Fibroblast of peridontal ligament (primary cell): ENCODE data around the gene LRRC42.

Source experiments
- DNase-seq: peaks from one replicate; pipeline ENCODE4 v3.0.0-alpha.2; 2010; ENCODE audit errors: extremely low read depth

LRRC42 gene

GRCh38 chr1:54004481-54005049, 58.4 kb downstream of the LRRC42 start:
- no peak for DNase-seq

- DNase-seq = no peak
These were observed 60.4 kb downstream of the LRRC42 start for GRCh38 chr1:54006508-54006907.

GRCh38 chr1:54007613-54008012, 61.5 kb downstream of the LRRC42 start:
- no peak for DNase-seq

GRCh38 chr1:54008876-54009275, 62.7 kb downstream of the LRRC42 start:
- DNase-seq = no peak

GRCh38 chr1:54009406-54009805, 63.3 kb downstream of the LRRC42 start:
- DNase-seq = no peak

DNA sequence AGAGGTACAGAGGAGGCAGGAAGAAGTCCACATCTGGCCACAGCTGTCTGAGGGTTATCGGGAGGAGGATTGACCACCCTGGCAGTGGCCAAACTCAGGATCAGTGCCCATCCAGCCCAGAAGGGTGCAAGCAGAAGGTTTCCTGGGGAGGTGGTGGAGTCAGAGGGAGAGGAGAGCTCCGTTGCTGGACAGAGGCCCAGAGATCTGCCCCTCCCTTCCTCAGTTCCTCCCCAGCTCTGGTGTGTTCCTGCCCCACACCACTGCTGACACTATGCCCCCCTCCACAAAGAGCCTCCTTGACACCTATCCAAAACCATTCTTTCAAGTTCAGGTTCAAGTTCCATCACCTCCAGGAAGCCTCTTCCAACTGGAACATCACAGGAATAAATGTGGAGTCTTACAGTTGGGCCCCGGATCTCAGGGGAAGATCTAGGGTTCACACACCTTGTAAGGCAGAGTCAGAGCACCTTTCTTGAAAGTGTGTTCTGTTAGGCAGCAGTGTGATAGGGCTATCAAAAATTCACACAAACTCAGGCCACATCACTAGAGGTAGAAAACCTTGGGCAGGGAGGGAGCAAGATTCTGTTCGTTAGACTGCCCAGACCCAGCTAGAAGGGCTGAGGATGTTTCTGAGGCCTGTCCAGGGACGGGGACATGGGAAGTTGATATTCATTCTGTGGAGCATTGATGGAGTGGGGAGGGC, 64.4 kb downstream of the LRRC42 start:
- no peak for DNase-seq

DNA sequence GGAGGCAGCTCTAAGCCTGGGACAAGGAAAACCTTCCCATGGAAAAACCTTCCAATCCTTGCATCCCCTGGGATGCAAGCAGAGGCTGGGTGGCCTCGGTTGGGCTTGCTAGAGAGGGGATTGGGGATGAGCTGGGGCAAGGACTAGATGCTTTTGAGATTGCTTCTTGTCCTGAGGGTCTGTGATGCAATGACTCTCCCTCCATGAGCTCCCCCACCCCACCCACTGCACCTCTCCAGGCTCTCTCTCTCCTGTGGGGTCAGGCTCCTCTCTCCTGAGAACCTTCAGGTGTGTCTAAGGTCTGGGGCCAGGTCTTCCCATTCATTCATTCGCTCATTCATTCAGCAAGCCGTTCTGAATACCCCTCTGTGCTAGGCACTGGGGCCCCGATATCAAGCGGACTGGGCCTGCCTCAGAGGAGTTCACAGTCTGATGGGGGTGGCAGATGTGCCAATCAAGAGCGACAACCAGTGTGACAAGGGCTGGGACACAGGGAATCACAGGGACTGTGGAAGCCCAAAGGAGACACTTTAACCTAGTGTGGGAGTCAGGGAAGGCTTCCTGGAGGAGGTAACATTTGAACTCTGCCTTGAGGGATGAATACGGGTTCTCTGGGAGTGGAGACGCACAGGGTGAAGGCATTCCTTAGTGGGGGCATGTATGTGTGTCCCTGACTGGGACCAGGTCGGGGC, 65.3 kb downstream of the LRRC42 start:
- no peak for DNase-seq

DNA sequence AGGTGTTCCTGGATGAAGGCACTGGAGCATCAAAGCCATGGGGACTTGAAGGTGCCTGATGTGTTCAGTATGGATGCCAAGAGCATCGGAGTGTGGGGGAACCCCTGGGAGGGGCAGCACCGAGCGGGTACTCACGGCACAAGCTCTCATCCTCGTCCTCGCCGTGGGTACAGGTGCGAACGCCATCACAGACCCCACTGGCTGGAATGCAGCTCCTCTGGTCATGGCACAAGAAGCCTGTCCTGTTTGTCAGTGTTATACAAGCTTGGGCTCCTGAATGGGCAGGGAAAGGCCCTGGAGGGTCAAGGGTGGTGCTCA, 65.8 kb downstream of the LRRC42 start:
- DNase-seq = no peak

DNA sequence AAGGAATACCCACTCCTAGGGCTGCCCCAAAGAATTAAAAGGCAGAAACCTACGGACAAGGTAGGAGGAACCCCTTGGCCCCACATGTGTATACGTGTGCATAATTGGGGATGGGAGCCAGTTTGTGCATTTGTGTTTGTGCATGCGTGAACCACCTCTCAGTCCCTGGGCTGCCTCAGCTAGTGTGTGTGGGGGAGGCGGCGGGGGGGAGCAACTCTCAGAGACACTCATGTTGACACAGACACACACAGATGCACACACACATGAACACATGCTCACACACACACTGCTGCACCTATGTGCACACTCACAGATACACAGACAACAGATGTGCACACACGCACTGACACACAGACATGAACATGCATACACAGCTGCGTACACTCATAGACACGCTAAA, 66.7 kb downstream of the LRRC42 start:
- no peak for DNase-seq

GRCh38 chr1:54013393-54014008, 67.4 kb downstream of the LRRC42 start:
- no peak for DNase-seq

- no peak for DNase-seq
These were observed 68.0 kb downstream of the LRRC42 start for GRCh38 chr1:54014009-54014629.

DNA sequence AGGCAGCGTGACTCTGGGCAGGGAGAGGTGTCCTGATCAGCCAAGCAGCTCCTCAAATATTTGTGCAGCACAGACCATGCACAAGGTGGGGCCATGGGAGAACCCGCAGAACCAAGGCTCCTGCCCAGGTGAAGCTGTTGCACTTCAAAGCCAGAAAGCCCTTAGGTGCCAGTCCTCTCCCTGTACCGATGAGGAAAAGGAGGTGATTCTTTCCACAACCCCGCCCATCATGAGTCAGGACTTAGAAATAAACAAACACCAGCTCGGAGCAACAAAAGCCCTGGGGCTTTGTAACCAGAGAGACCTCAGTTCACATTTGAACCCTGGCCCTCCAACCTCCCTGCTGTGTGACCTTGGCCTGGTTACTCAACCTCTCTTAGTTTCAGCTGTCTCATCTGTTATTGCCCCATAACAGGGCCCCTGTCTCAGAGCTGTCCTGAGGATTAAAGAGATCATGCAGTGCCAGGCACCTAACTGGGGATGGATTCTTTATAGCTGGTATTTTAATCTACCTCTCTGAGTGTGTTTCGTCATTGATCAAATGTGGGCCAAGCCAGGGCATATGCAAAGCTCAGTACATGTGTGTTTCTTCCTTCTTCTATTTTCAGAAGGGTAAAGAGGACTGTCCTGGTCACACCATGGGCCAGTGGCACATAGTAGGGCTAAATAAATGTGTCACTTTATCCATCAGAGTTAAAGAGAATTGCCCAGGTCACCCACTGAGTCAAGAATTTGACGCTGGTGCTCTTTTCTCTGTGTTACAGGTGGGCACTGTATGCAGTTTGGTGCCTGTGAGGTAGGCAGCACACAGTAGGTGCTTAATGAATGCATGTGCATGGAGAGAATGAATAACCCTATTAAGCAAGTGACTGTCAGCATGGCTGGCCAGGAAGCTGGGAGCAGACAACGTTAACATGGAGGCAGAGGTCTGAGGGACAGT, 70.5 kb downstream of the LRRC42 start:
- peak; percentile 23 for DNase-seq
